DMS153 treated with DMSO at 0.1 percent for 48 hours (cell line): Measurements from ENCODE around the gene ENOSF1.

Experiments
- DNase-seq: peaks from one replicate; lab custom pipeline; 2025; ENCODE audit not compliant: unreplicated experiment; lab: John Stamatoyannopoulos, UW

ENOSF1 gene

DNA sequence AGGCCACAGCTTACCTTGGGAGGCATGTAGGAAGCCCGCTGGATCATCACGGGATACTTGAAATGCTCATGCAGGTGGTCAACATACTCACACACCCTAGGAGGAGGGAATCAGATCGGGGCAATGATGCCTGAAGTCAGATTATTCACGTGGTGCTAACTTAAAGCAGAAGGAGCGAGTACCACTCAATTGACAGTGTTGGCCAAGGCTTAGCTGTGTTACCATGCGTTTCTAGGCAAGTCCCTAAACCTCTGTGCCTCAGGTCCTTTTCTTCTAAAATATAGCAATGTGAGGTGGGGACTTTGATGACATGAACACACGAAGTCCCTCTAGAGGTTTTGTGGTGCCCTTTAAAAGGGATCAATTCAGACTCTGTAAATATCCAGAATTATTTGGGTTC, 37.1 kb downstream of the ENOSF1 start:
- no peak for DNase-seq

- no peak for DNase-seq
These were observed 38.7 kb downstream of the ENOSF1 start for GRCh38 chr18:673769-674168.

GRCh38 chr18:673317-673716, 39.1 kb downstream of the ENOSF1 start:
- no peak for DNase-seq

DNA sequence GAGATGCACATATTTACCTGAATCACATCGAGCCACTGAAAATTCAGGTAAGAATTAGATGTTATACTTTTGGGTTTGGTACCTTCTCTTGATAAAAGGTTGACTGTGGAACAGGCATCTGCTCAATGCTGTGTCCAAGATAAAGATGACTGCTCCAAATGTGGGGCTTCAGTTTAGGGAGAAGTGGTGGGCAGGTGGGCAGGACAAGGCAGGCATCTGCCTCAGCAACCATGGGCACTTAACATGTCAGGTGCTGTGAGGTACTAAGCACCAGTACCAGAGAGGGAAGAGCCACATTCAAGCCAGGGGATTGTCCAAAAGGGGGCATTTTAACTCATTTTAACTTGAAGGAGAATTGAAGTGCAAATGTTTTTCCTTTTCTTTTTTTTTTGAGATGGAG, 41.0 kb downstream of the ENOSF1 start:
- no peak for DNase-seq

GRCh38 chr18:670522-670921, 41.9 kb downstream of the ENOSF1 start:
- no peak for DNase-seq

DNA sequence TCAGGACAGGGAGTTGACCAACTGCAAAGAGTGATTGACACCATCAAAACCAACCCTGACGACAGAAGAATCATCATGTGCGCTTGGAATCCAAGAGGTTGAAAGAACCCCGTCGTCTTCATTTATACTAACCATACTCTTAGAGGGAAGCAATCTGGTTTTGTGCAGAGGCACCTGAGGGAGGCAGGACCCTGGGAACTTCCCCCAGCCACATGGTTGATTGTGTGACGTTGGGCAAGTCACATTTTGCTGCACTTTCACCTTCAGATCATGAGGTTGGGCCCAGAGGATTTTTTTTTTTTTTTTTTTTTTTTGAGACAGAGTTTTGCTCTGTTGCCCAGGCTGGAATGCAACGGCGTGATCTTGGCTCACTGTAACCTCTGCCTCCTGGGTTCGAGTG, 43.4 kb downstream of the ENOSF1 start:
- DNase-seq, result no peak

DNA sequence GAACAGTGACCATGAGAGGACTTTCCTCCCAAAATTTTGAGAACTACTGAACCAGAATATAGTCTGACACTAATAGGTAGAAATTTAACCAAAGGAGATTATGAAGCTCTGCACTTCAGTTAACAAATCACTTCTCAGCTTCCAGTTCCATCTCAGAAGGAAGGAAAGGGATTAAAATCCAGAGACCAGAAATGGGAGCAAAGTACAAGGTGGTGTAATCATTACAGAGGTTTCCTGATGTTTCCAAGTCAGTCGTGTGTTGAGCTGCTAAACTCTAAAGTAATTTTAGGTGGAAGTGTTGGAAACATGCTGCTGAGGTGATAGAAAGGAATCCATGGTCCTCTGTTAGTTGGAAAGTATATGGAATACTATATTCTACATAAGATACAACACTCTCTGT, 44.2 kb downstream of the ENOSF1 start:
- DNase-seq, result no peak

DNA sequence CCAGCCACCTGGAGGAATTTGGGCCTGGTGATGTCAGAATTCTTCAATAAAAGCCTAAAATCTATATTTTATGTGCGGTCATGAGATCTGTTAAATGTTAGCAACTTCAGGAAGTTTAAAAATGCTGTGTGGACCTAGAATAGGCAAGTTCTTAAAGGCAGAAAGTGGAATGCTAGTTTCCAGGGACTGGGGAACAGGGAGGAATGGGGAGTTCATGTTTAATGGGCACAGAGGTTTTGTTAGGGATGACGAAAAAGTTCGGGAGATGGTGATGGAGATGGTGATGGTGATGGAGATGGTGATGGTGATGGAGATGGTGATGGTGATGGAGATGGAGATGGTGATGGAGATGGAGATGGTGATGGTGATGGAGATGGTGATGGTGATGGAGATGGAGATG, 45.8 kb downstream of the ENOSF1 start:
- DNase-seq, result no peak

GRCh38 chr18:666177-666576, 46.3 kb downstream of the ENOSF1 start:
- no peak for DNase-seq

DNA sequence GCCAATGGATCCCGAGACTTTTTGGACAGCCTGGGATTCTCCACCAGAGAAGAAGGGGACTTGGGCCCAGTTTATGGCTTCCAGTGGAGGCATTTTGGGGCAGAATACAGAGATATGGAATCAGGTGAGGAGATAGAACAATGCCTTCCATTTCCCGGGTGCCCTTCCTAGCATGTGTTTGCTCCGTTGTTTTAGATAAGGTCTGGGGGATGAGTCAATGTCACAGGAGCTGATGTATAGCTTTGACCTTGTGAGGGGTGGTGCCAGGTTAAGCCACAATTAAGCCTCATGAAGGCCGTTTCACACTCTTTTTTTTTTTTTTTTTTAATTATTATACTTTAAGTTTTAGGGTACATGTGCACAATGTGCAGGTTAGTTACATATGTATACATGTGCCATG, 50.2 kb downstream of the ENOSF1 start:
- DNase-seq, result no peak

DNA sequence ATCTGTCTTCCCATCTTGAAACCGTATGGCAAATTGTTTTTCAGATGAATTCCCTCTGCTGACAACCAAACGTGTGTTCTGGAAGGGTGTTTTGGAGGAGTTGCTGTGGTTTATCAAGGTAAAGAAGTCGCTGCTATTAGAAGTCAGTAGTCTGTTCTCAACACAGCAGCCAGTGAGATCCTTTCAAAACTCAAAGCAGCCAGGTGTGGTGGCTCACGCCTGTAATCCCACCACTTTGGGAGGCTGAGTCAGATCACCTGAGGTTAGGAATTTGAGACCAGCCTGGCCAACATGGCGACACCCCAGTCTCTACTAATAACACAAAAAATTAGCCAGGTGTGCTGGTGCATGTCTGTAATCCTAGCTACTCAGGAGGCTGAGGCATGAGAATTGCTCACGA, 52.8 kb downstream of the ENOSF1 start:
- no peak for DNase-seq

DNA sequence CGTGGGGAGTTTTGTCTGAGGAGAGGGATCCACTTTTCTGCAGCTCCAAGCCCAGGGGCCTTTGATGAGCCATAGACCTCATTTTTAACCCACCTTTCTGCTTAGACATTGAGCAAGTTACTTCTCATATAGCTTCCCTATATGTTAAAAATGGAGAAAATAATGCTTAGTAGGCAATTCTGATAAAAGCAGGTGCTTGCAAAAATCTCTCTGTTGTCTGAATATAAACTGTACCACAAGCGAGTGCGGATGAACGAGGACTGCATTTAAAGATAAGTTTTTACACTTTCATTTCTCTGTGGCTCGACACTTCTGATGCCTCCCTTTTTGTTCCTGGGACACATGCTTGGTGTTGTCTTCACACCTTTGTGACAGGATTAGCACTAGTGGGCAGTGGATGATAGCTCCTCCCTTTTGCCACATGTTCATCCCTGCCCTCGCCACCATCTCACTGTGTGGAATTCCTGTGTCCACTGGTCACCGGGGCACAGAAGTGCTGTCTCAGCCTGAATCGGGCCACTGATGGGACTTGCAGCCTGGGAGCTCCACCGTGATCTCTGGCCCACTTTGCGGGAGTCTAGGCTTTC, 53.4 kb downstream of the ENOSF1 start:
- DNase-seq, result no peak

DNA sequence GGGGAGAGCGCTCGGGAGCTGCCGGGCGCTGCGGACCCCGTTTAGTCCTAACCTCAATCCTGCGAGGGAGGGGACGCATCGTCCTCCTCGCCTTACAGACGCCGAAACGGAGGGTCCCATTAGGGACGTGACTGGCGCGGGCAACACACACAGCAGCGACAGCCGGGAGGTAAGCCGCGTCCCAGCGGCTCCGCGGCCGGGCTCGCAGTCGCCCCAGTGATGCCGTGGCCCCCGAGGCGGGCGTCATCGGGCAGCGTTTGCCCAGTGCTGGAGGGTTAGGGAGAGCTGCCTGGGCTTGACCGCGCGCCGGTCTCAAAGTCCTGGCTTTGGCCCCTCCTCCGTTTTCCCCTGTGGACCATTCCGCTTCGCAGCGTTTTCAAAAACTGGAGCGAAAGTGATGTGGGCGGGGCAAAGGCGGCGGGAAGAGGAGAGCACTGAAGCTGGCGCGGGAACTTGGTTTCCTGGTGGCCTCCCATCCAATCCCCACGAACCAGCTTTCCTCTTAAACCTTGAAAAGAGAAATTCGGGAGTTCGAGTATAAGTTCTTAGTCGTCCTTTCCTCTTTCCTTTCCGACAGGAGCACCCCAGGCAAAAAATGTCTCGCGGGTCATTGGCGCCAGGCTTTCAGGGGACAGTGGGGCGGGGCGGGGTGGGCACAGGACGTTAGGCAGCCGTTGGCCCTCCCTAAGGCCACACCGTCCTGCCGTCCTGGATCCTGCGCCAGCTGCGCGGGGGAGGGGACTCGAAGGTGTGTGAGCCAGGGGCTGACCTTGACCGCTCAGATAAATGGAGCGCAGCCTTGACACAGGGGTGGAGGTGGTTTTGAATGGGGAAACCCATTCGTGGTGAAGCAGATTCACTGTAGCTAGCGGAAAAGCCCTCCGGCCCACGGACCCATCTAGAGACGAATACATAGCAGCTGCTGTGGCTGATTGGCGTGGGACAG, 54.2 kb downstream of the ENOSF1 start:
- peak; percentile 60 for DNase-seq

- DNase-seq, result peak; percentile 12
These were observed 55.0 kb downstream of the ENOSF1 start, which contains the start of gene TYMS for GRCh38 chr18:657311-658000. TSS of gene TYMS (plus strand) at chr18:657653. CDS start at chr18:657743, 90 bp downstream.

DNA sequence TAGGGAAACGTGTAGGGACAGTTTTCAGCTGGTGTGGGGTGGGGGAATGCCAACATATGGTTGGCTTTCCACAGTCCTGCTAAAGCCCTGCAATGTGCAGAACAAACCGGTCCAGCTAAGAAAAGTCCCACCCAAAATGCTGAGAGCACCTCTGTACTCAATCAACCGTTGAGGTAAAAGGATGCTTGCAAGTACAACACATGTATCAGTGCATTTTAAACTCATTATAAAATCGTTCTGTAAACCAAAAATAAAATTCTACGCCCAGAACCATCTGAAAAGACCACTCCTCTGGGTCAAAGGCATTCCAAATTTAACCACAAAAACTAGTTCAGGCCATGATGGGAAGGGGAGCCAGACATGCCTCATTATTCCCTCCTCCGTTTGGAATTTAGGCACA, 57.0 kb downstream of the ENOSF1 start:
- DNase-seq, result no peak

DNA sequence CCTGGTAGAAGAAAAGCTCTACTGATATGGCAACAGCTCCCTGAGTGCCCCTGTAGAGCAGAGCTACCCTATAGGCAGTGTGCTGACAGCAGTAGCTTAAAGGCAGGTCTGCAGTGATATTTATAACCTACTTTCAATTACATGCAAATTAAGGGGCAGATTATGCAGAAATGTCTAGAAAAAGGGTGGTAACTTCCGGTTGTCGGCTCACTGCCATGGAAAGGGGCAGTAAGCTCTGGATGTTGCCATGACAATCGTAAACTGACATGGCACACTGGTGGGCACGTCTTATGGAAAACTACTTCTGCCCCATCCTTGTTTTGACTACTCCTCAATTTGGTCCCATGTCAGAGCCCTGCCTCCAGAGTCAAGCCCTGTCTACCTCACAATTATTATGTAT, 57.8 kb downstream of the ENOSF1 start:
- DNase-seq, result no peak

DNA sequence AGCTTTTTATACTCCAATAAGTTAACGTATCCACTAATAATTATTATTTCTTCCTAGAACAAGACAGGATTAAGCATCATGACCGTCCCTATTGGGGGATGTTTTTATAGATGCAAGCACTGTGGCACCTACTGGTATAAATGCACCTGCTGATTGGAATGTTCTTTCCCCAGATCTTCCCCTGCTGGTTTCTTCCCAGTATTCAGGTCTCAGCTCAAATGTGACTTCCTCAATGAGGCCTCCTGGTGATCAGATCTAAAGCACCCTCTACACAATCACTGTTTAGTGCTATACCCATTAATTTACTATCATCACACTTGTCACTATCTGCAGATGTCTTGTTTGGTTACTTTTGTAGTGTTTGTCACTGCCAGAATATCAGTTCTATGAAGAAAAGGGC, 58.9 kb downstream of the ENOSF1 start:
- no peak for DNase-seq

- DNase-seq, result no peak
These were observed 60.3 kb downstream of the ENOSF1 start for GRCh38 chr18:652131-652530.

GRCh38 chr18:650428-650858, 62.0 kb downstream of the ENOSF1 start:
- DNase-seq, result no peak

- DNase-seq, result no peak
These were observed 63.1 kb downstream of the ENOSF1 start for GRCh38 chr18:649341-649740.

DNA sequence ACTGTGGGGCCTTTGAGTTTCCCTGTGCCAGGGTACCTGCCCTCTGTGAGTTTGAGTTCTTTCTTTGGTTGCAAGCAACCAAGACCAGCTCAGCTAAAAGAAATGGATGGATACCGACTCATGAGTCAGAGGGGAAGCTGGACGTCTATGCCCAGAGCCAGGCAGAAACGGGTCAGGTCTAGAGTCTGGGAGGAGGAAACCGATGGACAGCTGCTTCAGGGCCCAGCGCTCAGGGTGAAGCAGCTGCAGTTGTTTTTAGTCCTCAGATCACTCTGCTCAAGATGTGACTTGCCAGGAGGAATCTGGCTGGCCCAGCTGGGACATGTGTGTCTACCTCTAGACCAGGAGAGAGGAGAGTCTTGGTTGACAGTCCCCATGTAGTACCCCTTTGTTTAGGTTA, 65.1 kb downstream of the ENOSF1 start:
- DNase-seq, result no peak
